ENCODE results near the gene GSN. TPM values are rescaled to one million over a fixed set of nuclear protein-coding genes. Genes with fewer than 3 reads are reported as not detected.

GSN gene
- total RNA-seq: 215 and 498 TPM in 2 replicates

DNA sequence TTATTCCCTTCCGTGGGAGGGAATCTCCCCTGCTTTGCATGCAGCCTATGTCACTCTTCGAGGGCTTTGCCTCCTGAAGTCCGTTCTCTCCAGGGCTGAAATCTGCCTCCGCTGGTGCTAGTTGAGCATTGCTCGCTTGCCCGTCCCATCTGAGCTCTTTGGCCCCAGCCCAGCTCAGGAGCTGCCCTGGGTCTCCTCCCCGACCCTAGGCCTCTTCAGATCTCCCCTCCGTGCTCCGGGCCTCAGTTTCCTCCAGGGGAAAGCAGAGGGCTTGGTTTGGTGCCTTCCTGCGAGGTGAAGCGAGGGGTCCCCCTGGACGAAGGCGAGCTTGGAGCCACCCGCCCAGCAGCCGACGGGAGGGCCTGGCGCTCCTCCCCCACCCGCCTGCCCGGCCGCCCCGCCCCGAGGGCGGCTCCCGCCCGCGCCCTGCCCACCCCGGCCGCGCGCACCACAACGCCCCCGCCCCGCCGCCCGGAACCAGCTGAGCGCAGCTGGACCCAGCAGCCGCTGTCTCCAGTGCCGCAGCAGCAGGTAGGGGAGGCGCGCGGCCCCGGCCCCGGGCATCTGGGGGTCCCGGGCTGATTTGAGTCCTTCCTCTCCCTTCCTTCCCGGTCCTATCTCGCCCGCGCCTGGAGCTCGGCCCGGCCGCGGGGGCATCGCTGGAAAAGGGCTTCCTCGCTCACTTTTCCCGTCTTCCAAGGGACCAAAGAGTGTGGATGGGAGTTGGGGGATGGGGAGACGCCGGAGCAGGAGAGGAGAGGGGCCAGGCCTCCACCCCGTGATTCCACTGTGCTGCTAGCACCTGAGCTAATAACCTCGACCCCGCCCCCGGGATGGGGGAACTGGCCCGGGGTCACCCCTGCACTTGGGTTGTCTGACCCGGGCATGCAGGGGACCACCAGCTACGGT lies at the start of gene GSN:
TSS of gene GSN (plus strand) at position 474 of the 909 bp plus-strand sequence. CDS start 33,810 bp downstream, outside the sequence.

DNA sequence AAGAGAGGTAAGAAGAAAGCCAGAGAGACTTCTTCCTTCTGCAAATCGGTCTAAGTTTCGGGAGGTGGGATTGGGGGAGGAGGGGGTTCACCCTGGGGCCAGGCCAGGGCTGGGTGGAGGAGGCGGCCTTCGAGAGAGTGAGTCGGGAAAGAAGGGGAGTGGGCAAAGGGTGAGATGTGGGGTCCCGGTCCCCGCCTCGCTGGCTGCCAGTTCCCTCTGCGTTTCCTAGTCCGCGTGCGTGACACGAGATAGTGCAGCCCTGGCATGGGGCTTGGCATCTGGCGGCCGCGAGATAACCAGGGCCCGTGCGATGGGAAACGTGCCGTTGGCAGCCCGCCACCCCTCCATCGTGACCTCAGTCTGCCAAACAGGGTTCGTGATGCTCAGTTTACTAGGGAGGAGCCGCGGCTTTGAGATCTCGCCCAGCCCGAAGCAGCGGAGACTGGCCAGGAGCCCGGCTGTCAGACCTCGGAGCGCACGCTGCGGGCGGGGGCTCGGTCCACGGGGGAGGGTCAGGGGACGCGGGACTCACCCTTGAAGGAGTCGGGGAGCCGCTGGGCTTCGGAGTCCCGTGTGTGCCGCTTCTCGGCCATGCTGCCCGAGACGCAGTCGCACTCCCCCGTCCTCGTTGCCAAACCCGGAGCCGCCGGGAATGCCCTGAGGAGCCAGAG lies 101.8 kb downstream of the GSN start, which contains the start of gene STOM:
TSS of gene STOM (minus strand) at position 656 of the 671 bp plus-strand sequence. CDS start at position 593, 63 bp downstream.

Other genes starting within 250 kb of the GSN start
- gene C5, start 217.9 kb upstream of the GSN start, total RNA-seq: 1.6 and 1.7 TPM in 2 replicates
- 5.6 and 8.5 TPM in 2 replicates for gene CNTRL, start 193.2 kb upstream of the GSN start, total RNA-seq
- 58.4 and 62.0 TPM in 2 replicates for gene RAB14, start 66.3 kb upstream of the GSN start, total RNA-seq
- 177 and 246 TPM in 2 replicates for gene STOM, start 102.1 kb downstream of the GSN start, total RNA-seq
- gene GGTA1, start 231.7 kb downstream of the GSN start, total RNA-seq: under 0.01 and 0.14 TPM in 2 replicates